ENCODE data around the gene AFG3L2.

DNA sequence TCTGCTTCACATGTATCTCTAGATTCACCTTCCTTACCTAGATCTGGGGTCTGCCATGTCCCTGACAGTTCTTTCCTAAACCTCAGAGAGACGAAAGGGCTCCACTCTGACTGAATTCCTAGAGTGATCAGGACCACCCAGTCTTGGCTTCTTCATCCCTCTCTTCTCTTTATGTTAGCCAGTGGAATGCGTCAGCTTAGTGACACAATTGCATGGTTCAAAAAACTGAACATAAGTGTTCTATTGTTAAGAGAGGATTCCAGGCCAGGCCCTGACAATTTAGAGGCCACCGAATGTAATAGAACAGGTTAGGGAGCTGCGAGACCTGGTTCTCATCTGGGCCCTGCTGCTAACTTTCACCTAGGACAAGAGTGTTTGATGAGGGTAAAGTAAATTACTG is 40.7 kb upstream of the AFG3L2 start:
- TF ChIP-seq CTCF (IDR thresholded peaks at IDR 0.05) (no peak), POLR2A (IDR thresholded peaks at IDR 0.05) (no peak)

Measured in right lobe of liver (tissue), 4 donors.